Aorta (tissue), 5 donors: Measurements from ENCODE around the gene CDK5RAP2. TPM values are rescaled to one million over a fixed set of nuclear protein-coding genes. Genes with fewer than 3 reads are reported as not detected.

Source experiments
- ATAC-seq: fragments of 200-7000 bp; cut with Tn5 transposase; one replicate; pipeline ENCODE4 v1.9.1; 2022; ENCODE audit warnings: moderate library complexity; ENCODE audit not compliant: low FRiP score
- DNase-seq, 2 donors: peaks; one replicate each; pipeline ENCODE4 v3.0.0-alpha.2; 2020
- H3K27ac ChIP-seq, 2 donors: one replicate each; pipeline ENCODE4 v1.5.1; 2013; ENCODE audit warnings: low read length in 2 of 2, mild to moderate bottlenecking in 2 of 2, moderate library complexity in 2 of 2, control low read depth in 1 of 2, inconsistent platforms in 1 of 2, low read depth in 1 of 2
- H3K27me3 ChIP-seq, 2 donors: one replicate each; pipeline ENCODE4 v1.6.1; 2013; ENCODE audit warnings: control low read depth in 1 of 2, low read length in 1 of 2, mild to moderate bottlenecking in 1 of 2, moderate library complexity in 1 of 2; ENCODE audit not compliant: insufficient read depth in 2 of 2, control insufficient read depth in 1 of 2
- H3K36me3 ChIP-seq, 2 donors: one replicate each; pipeline ENCODE4 v1.6.1; 2013; ENCODE audit warnings: control low read depth in 1 of 2, low read length in 1 of 2, mild to moderate bottlenecking in 1 of 2; ENCODE audit not compliant: insufficient read depth in 2 of 2, control insufficient read depth in 1 of 2
- H3K4me1 ChIP-seq, 2 donors: one replicate each; pipeline ENCODE4 v1.6.1; 2013; ENCODE audit warnings: low read length in 2 of 2, control low read depth in 1 of 2, mild to moderate bottlenecking in 1 of 2, moderate library complexity in 1 of 2; ENCODE audit not compliant: insufficient read depth in 2 of 2, control insufficient read depth in 1 of 2
- H3K4me3 ChIP-seq, 2 donors: one replicate each; pipeline ENCODE4 v1.5.1; 2013; ENCODE audit warnings: low read length in 2 of 2, control low read depth in 1 of 2, mild to moderate bottlenecking in 1 of 2
- H3K9me3 ChIP-seq: one replicate; pipeline ENCODE4 v1.6.1; 2013; ENCODE audit warnings: mild to moderate bottlenecking, low read length; ENCODE audit not compliant: control insufficient read depth
- WGBS, 2 donors: extraction: QIAGEN DNeasy Blood & Tissue Kit; methylation state at CpG; one replicate each; pipeline ENCODE4 v1.1.7; 2013; 5-methylcytosine and 5-hydroxymethylcytosine counted together
- intact Hi-C, 2 donors: fragments of 100-400 bp; cut with DNase I; formaldehyde crosslinking; loops; one replicate each; pipeline versions ENCODE4 v1.14.2 to v1.15.0; 2022
- polyA plus RNA-seq, 2 donors: library from polyadenylated mRNA; stranded (reverse); fragments of 200-250 nt; gene quantifications; one replicate each; pipeline ENCODE4 v1.2.3, GENCODE V29; 2013
- total RNA-seq, 2 donors: library from RNA; stranded (reverse); fragmentation: NEBNext Ultra II Directional; extraction: Animal tissue kit (Norgen Biotek cat#: 25700); gene quantifications; one replicate each; pipeline ENCODE4 v1.2.1, GENCODE V29; 2021
- donor health status: healthy with polysubstance abuse.
- donor health status: Bipolar disorder and iron deficiency.
- donor health status: DM: no; HTN: no; CAD: no.
- donor health status: DM: no; HTN: no; CAD: no.
- donor health status: DM: yes; HTN: yes; CAD: no.

The CDK5RAP2 gene
- total and polyA plus RNA-seq, 4 donors = 37.1 to 106 (median 66.3) TPM

DNA sequence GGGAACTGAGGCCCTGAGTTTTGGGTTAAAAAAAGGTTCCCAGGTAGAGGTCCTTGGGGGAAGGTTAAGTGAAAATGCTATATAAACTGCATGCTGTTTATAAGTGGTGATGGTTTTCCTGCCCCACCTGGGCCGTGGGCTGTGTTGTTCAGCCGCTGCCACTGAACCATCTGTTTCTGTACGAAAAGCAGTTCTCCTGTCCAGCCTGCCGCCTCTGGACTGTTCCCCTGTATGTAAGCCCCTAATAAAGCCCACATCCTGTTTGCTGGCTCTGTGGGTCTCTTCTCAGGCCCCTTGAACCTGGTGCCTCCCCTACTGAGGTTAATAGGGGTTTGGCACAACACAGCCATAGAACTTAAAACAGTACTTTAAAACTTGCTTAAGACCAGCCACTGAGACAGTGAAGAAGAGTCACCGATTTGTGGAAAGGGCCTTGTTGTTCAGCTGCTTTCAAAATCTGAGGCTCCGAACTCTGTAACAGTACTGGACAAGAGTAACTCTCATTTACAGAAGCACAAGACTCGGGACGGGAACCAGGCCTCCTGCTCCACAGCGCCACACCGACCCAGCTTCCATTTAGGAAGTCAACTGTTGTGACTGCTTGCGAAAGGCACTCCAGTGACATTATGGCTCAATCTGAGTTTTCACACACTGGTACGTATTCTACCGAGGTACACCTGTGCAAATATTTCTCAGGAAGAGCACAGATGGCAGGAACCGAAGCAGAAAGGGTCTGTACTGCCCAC lies 192.5 kb downstream of the CDK5RAP2 start:
- H3K4me3 ChIP-seq = no peak overlapping the region
- 86 to 89% methylated on average over 14 of the region's 14 CpGs for WGBS, 2 donors
- intact Hi-C loops = no loop called here
- peaks cover 0 to 2% of the 10 kb centered on the region in 2 donors for H3K36me3 ChIP-seq
- H3K27me3 ChIP-seq = no peaks in the 10 kb centered on the region
- no peaks in the 10 kb centered on the region for H3K4me1 ChIP-seq
- ATAC-seq (no peak), DNase-seq (no peak)
- H3K9me3 ChIP-seq = no peaks in the 10 kb centered on the region
- H3K27ac ChIP-seq = no peak overlapping the region

DNA sequence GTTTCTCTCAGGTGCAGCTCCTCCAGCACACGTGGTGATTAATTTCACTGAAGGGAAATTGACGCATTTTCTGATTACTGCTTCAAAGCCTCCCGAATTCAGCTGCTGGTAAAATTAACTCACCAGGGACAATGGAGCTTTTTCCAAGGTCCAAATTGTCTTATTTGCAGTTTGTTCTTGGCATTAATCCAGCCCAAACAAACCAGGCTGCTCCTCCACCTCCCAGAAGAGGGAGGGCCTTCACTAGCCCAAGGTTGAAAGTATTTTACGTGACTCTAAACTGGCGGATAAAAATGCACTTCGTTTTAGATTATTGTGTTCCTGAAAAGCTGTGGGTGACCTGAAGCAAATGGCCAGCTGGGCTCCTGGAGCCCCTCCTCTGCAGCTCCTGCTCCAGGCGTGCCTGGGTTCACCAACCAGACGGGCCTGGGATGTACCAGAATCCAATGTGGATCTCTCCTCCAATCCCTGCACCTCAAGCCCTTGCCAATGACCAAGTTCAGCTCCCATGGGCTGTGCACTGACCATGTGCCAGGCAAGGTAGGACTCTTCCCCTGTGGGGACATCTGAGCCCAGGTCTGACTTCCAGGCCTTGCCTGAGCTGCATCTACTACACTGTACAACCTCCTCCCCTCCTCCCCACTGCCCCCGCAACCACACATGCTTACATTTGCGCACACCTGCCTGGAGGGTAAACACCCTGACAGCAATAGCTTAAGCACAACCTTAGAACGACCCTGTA lies 193.4 kb downstream of the CDK5RAP2 start:
- Histone ChIP-seq H3K36me3 (no peaks in the 10 kb centered on the region), H3K27ac (no peak overlapping the region), H3K9me3 (no peaks in the 10 kb centered on the region), H3K4me1 (no peaks in the 10 kb centered on the region), H3K4me3 (no peak overlapping the region), H3K27me3 (no peaks in the 10 kb centered on the region)
- intact Hi-C loops = no loop called here
- no peak for ATAC-seq
- no peak for DNase-seq
- 34 to 36% methylated on average over 11 of the region's 11 CpGs for whole genome bisulfite sequencing, 2 donors

DNA sequence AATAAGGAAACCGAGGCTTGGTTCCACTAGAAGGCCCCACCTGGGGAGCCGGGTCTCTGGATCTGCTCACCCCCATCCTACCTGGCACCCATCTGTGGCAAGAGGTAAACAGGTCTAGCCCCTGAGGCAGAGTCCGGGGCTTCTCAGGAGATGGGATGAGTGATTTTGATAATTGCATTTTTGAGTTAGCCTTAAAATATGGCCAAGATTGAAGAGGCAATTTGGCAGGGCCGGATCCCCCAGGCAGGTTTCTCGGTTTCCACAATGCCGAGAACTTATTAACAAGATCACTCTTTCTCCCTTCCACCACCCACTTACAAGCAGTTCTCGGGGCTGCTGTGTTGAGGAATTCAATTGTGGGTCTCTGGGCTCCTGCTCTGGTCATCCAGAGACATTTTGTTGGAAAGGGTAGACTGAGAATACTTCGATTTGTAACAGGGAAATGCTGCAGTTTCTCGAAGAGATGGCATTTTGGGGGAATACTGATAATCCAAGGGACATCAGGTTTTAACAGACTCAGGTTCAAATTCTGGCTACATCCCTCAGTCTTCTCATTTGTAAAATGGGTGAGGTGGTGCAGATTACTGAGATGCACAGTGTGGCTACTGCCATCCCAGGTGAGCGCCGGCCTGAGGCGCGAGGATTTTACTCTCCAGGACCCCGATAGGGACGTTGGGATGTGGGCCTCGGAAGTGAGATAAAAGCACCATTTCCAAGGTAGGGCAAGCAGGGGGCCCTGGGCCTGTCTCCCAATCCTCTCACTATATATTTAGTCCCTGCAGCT lies 194.2 kb downstream of the CDK5RAP2 start:
- Histone ChIP-seq H3K9me3 (no peaks in the 10 kb centered on the region), H3K4me3 (no peak overlapping the region), H3K36me3 (no peaks in the 10 kb centered on the region), H3K27ac (no peak overlapping the region), H3K27me3 (no peaks in the 10 kb centered on the region), H3K4me1 (no peaks in the 10 kb centered on the region)
- ATAC-seq (no peak), DNase-seq (no peak)
- WGBS, 2 donors = 92 to 94% methylated on average over 16 of the region's 16 CpGs
- intact Hi-C loops = no loop called here

DNA sequence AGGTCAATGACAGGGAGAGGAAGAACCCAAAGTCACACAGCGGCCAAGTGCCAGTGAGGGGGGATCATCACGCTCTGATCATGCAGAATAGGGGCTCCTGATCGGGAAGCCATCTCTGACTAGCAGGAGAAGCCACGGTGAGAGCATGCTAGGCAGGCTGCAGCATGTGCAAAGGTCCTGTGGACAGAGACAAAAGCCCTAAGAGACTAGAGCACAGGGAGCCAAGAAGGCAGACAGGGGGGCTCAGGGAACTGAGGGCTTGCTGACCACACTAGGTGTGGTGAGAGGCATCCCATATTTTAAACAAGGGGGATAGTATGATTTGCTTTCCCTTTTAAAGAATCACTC lies 195.1 kb downstream of the CDK5RAP2 start:
- intact Hi-C loops = no loop called here
- Histone ChIP-seq H3K4me3 (no peak overlapping the region), H3K27me3 (no peaks in the 10 kb centered on the region), H3K27ac (no peak overlapping the region), H3K36me3 (no peaks in the 10 kb centered on the region), H3K9me3 (peaks cover 1% of the 10 kb centered on the region), H3K4me1 (no peaks in the 10 kb centered on the region)
- DNase-seq (no peak), ATAC-seq (no peak)
- 95 to 98% methylated on average over 4 of the region's 4 CpGs for WGBS, 2 donors

DNA sequence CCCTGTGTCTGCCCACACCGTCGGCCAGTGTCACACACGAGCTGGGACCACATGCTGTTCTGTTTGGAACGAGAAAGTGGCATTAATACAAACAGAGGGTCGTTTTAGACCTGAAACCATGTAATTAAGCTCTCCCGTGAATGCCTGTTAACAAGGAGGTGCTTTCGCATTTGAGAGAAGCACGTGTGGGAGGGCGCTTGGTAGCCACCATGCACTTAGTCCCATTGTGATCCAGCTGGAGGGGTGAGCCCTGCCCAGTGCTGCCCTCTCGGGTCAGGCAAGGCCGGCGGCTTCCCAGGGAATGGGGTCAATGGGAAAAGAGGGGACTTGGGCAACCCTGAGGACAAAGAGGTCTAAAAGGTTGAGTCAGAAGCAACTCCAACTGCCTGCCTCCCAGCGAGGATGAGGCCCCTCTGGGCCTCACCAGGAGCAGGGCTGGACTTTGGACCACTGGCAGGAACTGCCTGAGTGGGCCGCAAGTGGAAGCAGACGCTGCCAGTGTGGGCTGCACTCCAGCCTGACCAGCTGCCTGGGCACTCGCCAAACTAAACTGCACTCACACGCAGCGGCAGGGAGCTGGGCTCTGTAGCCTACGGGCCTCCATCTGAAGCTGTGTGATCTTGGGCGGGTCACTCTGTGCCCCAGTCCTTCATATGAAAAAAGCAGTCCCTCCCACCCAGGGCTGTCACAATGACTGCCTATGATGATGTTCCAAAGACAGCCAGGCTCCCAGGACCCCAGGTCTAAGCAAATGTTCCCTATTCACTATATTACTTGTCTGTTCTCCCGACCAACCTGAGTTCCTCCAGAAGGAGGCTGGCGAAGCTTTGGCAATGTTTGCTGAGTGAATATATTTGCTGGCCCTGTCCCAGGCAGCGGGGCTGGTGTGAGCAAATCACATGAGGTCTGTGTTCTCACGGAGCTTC lies 195.7 kb downstream of the CDK5RAP2 start:
- Histone ChIP-seq H3K36me3 (no peaks in the 10 kb centered on the region), H3K4me1 (no peaks in the 10 kb centered on the region), H3K27ac (no peak overlapping the region), H3K27me3 (no peaks in the 10 kb centered on the region), H3K9me3 (peaks cover 2% of the 10 kb centered on the region), H3K4me3 (no peak overlapping the region)
- DNase-seq = peak in 1 of 2 donors; percentile 82
- intact Hi-C loops = no loop called here
- WGBS, 2 donors = 40 to 42% methylated on average over 24 of the region's 24 CpGs
- ATAC-seq = peak; percentile 44

DNA sequence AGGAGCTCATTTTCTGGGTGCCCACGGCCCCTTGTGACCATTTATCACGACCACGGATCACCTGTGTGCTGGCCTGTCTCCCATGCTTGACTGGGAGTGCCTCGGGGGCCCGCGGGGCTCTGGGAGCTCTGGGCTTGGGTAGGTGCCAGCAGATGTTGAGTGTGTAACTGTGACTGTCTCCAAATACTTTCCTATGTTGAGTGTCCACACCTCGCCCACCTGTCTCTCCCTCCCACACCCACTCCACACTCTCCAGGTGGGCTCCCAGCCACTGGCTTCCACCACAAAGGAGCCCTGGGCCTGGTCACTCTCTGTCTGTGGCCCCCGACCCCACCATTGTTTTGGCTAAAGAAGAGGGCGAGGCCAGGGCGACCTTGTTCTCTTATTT lies 196.4 kb downstream of the CDK5RAP2 start:
- no peak for ATAC-seq
- WGBS, 2 donors = 87 to 88% methylated on average over 10 of the region's 10 CpGs
- intact Hi-C loops = no loop called here

DNA sequence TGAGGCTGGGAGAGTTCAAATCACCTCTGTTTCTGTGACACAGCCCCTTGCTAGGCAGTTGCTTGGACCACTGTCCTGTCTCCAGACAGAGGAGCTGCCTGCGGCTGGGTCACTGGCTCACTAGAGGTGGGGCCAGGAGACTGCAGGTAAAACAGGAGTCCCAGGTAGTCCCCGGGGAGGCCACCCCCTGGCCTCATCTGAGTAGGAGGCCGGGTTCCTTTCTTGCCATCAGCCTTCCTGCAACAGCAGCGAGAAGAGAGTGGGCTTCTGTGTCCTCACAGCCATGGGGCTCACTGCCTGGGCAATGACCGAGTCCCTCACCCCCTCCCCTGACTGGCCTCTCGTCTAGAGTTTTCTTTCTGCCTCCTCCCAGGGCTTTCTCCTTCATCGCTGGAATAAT lies 197.5 kb downstream of the CDK5RAP2 start:
- Histone ChIP-seq H3K4me1 (no peaks in the 10 kb centered on the region), H3K27ac (no peak overlapping the region), H3K9me3 (peaks cover 2% of the 10 kb centered on the region), H3K36me3 (no peaks in the 10 kb centered on the region), H3K27me3 (no peaks in the 10 kb centered on the region), H3K4me3 (no peak overlapping the region)
- WGBS, 2 donors = 93% methylated on average over 5 to 7 of the region's 7 CpGs
- DNase-seq (no peak), ATAC-seq (no peak)
- intact Hi-C loops = no loop called here

More for the DNA sequence above, 196.4 kb downstream of the CDK5RAP2 start:
- Histone ChIP-seq H3K4me3 (no peak overlapping the region), H3K27me3 (no peaks in the 10 kb centered on the region), H3K27ac (no peak overlapping the region), H3K36me3 (no peaks in the 10 kb centered on the region), H3K9me3 (peaks cover 2% of the 10 kb centered on the region), H3K4me1 (no peaks in the 10 kb centered on the region)
- no peak for DNase-seq

DNA sequence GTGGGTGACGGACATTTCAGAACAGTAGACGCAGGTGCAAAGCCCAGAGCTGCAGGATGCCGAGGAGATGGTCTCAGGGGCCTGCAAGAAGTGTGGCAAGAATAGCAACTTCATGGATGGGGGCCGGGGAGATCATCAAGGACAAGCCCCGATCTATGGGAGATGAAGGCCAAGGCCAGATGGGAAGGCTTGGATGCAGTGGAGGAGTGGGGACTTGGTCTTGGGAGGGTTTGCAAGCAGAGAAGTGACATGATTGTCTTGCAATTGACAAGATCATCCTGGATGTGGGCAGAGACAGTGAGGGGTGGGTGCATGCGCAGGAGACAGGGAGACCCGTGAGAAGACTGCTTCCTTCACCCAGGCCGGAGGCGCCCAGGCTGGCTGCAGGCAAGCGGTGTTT lies 198.1 kb downstream of the CDK5RAP2 start:
- Histone ChIP-seq H3K36me3 (no peaks in the 10 kb centered on the region), H3K9me3 (peaks cover 2% of the 10 kb centered on the region), H3K4me3 (no peak overlapping the region), H3K27ac (no peak overlapping the region), H3K27me3 (no peaks in the 10 kb centered on the region), H3K4me1 (no peaks in the 10 kb centered on the region)
- WGBS, 2 donors = 97 to 98% methylated on average over 10 of the region's 10 CpGs
- DNase-seq (no peak), ATAC-seq (no peak)
- intact Hi-C loops = no loop called here
